CD4-positive, alpha-beta T cell treated with Interleukin-4 for 1 hour (primary cell): Measurements from ENCODE around the gene TOP1.
A peak's percentile ranks its signal among the peaks of the same experiment; 100 is the strongest.

Experiments used
- DNase-seq, 2 donors: peaks; one replicate each; pipeline ENCODE4 v3.0.0-alpha.2; 2020 to 2022

Gene TOP1

GRCh38 chr20:41133709-41134361 lies 105.2 kb downstream of the TOP1 start:
- DNase-seq, result peak; percentile 55 to 60

- DNase-seq, result no peak
These were observed 106.0 kb downstream of the TOP1 start for GRCh38 chr20:41134362-41135186.

DNA sequence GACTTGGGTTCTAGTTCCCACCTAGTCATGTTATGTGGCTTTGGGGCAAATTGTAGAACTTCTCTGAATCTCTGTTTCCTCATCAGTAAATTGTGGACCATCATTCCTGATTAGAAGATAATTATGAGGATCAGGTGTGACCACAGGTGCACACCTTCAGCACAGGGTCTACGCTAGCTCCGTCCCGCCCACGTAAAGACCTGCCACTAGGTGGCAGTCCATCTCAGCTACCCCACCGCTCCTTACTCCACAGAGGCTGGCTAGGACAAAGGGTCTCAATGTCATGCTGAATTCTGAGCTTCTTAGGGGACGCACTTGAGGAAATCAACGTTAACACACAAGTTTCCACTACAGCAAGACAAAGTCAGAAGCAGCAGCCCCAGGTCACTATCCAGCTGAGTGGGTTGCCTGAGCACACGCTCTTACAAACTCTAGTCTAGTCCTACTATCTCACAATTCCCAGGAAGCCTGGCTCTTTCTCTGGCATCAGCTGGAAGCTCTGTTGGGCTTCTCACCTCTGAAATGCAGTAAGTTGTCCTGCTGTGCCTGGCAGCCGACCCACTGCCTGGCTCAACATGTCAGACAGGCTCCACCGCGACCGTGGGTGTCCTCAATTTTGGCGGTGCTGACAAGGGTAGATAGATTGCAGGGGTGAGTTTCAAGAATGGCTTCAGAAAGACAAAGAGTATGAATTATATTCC lies 106.7 kb downstream of the TOP1 start:
- peak; percentile 69 to 75 for DNase-seq

GRCh38 chr20:41135888-41136679 lies 107.5 kb downstream of the TOP1 start:
- DNase-seq, result no peak

GRCh38 chr20:41136680-41137613 lies 108.3 kb downstream of the TOP1 start, which contains the start of gene PLCG1:
Gene PLCG1 (plus strand): TSS chr20:41137543. CDS start chr20:41137642, 99 bp downstream.
- DNase-seq, result peak; percentile 81 to 83

DNA sequence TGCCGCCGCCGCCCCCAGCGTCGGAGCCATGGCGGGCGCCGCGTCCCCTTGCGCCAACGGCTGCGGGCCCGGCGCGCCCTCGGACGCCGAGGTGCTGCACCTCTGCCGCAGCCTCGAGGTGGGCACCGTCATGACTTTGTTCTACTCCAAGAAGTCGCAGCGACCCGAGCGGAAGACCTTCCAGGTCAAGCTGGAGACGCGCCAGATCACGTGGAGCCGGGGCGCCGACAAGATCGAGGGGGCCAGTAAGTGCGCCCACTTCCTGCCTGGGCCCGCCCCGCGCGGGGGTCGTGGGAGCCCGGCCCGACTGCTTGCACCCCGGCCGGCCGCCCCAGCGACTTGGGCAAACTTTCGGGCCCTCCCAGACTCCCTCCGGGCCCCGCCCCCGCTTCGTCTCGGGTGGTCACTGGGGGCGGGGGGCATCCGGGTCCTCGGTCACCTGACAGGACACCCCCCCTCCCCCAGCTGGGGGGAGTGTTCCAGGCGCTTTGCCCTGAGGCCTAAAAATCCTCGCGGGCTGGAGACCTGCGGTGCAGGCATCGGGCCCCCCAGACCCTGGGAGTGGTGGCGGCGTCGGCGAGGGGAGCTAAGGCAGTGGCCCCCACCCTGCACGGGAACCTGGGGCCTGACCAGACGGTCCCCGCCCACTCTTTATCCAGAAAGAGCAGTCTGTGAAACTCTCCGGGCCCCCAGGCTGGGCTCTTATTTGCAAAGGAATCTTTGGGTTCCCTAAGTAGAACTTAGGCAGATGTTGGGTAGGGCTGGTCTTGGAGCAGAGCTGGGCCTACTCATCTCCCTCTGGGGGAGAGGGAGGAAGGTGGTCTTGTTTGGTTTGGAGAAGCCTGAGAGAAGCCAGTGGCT lies 109.2 kb downstream of the TOP1 start:
- DNase-seq, result peak; percentile 49 to 71

DNA sequence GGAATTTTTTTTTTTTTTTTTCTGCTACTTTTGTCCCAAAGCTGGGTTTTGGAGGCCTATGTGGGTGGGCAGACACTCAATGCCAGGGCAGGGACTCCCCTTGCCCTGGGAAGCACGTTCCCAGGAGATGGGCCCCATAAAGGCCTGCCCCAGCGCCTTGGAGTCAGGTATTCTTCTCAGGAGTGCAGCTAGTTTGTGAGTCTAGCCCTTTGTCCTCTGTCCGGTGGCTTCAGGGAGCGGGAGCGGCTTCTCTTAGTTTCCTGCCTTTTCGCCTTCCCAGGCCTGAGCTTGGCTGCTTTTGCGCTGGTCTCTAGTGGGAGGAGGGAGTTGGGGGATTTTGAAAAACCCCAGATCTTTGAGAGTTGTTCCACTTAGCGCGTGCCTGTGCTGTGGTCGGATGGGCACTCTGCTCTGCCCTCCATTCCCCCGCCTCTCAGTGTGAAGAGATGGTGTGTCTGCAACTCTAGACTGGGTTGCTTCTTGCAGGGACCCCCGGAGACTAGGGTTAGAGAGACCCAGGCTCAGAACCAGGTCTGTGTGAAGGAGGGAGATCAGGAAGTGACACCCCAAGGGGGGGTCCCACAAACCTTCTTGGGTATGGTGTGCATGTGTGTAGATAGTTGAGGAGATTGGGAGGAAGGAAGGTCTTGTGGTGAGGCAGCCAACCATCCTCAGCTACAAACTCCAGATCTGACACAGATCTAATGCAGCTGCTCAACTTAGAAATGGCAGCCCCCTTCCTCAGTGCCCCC lies 110.0 kb downstream of the TOP1 start:
- DNase-seq, result peak; percentile 21 to 53

DNA sequence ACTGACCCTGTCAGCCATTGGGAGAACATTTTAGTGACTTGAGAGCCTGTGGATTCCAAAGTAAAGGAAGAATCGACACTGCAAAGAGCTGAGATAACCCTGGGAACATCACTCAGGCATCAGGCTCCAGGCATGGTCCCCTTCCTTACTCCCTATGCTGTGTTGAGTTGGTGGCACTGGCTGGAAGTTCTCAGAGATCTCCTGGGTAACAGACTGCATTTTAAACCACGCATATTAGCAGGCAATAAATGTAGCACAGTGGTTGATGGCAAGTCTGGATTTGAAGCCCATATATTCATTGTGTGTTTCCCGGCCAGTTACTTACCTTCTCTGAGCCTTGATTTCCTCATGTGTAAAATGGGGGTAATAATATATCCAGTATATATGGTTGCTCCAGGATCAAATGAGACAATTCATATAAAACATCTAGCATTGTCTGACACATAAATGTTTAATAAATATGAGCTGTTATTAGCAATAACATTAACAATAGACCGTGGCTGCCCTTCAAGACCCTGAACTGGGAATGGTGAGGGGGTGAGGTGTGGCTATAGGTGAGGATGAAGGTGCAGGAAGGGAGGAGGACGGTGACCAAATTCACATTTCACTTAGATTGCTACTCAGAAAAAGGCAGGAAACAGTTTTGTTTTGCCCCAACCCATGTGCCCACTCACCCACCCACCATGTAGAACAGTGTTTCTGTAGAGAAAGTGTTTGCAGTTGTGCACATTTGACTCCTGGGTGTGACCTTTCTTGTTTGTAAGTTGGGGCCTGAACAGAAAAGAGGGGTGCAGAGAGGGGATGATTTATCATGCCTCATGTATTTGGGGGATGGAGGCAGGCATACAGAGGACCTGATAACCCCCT lies 110.8 kb downstream of the TOP1 start:
- no peak for DNase-seq

- DNase-seq, result no peak
These were observed 111.9 kb downstream of the TOP1 start for GRCh38 chr20:41140226-41141133.

GRCh38 chr20:41141153-41141815 lies 112.7 kb downstream of the TOP1 start:
- no peak for DNase-seq

DNA sequence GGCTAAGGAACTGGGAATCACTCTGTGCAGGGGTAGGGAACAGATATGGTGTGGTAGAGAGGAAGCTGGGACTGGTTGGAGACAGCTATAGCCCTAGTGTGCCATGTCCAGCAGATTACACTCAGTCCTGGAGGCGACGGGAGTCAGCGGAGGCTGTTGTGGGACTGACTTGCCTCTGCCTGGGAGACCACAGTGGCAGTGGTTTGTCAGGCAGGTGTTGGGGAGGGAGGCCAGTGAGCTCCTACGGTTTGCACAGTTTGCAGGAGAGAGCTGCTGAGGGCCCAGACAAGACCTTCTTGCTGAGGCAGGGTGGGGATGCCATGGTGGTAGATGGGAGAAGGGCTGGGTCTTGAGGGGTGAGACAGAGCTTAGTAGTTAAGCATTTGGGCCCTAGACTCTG lies 113.6 kb downstream of the TOP1 start:
- DNase-seq, result no peak

DNA sequence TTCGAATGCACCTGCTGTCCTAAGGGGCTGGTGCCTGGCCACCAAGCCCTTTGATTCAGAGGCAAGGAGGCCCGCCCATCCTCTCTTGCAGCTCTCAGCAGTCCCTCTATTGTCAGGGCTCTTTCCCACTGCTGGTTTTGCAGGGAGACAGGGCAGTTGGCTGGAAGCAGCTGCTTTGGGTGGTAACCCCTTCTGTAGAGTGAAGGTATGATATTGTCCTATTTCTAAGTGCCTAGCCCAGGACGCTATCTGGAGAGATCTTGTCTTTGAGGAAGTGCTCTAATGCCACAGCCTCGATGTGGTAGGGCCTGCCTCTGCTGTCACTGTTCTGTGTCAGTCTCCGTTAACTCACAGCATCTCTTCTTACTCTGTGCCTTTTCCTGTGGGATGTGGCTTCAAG lies 114.3 kb downstream of the TOP1 start:
- DNase-seq, result peak; percentile 34 to 63

DNA sequence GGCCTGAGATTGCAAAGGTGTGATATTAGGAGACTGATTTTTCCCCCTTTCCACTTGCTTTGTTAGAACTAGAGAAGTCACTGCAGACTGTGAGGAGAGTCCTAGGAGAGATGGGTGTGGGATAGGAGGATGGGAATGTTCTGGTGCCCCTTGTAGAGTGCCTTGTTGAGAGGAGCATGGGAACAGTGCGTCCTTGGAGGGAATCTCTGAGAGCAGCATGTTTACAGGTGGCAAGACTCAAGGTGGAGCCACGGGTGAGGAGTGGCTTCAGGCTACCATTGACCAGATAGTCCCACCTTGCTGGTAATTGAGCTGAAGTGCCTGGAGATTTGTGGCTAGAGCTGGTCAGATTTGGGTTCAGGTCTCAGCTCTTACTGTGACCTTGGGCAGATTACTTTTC lies 114.7 kb downstream of the TOP1 start:
- DNase-seq, result no peak

- DNase-seq, result no peak
These were observed 116.7 kb downstream of the TOP1 start for GRCh38 chr20:41145317-41145716.

- DNase-seq, result no peak
These were observed 117.4 kb downstream of the TOP1 start for GRCh38 chr20:41145821-41146620.

GRCh38 chr20:41147767-41148191 lies 119.2 kb downstream of the TOP1 start:
- DNase-seq, result no peak
